BLaER1 (cell line): ENCODE measurements around the gene AKT1S1.
A peak's percentile ranks its signal among the peaks of the same experiment; 100 is the strongest.

ENCODE experiments used
- H3K27ac ChIP-seq: shearing (Covaris generic); formaldehyde crosslinking; 2 replicates; pipeline ENCODE4 v1.8.1; 2022
- H3K27me3 ChIP-seq: shearing (Covaris generic); formaldehyde crosslinking; 2 replicates; pipeline ENCODE4 v1.8.1; 2022
- H3K36me3 ChIP-seq: shearing (Covaris generic); formaldehyde crosslinking; 2 replicates; pipeline ENCODE4 v1.8.1; 2022
- H3K4me1 ChIP-seq: shearing (Covaris generic); formaldehyde crosslinking; 2 replicates; pipeline ENCODE4 v1.8.1; 2022
- H3K4me2 ChIP-seq: shearing (Covaris generic); formaldehyde crosslinking; 2 replicates; pipeline ENCODE4 v1.8.1; 2022
- H3K4me3 ChIP-seq: shearing (Covaris generic); formaldehyde crosslinking; 2 replicates; pipeline ENCODE4 v1.8.1; 2022
- H3K9ac ChIP-seq: shearing (Covaris generic); formaldehyde crosslinking; 2 replicates; pipeline ENCODE4 v1.8.1; 2022
- H3K9me3 ChIP-seq: shearing (Covaris generic); formaldehyde crosslinking; 2 replicates; pipeline ENCODE4 v1.8.1; 2022
- H4K20me1 ChIP-seq: shearing (Covaris generic); formaldehyde crosslinking; 2 replicates; pipeline ENCODE4 v1.8.1; 2022
- Cebpa-rat ChIP-seq: shearing (Covaris generic); IDR thresholded peaks from 2 replicates; pipeline ENCODE4 v1.8.1; 2022

Gene AKT1S1

DNA sequence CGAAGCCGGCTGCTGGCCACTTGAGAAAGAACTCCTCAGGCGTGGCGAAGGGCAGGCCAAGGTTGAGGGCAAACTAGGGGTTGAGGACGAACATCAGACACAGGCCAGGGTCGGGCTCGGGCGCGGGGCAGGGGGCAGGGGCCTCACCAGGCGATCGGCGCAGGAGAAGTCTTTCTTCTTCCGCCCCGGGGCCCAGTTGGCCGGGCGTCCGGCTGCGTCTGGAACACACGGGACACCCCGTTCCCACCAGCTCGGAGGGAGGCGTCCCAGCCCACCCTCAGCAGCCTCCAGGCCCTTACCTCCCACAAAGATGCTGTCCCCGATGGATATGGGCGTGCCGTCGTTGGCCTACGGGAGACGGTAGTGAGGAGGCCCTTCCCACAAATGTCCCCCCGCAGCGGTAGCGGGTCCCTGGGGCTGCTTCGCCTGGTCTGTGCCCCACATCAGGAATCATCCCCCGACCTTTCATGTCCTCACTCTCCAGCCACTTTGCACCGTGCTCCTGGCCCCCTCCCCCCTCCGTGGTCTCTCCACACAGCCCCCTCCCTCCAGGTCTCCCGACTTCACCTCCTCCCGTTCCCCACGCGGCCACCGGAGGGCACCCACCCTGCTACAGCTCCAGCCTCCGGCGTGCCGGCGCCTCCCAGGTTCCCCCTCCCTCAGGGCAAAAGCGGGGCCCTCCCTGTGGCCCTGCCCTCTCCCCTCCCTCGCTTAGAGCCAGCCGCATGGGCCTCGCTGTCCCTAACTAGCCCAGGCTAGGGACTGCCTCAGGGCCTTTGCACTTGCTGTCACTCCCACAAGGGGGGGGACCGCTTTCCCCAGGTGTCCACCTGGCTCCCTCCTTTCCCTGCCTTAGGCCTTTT, 14.5 kb downstream of the AKT1S1 start:
- no peak overlapping the region for H3K9ac ChIP-seq
- no peak overlapping the region for H3K4me3 ChIP-seq
- peaks cover 83% of the 10 kb centered on the region for H4K20me1 ChIP-seq
- peaks cover 24% of the 10 kb centered on the region for H3K4me1 ChIP-seq
- H3K9me3 ChIP-seq, result no peaks in the 10 kb centered on the region
- TF ChIP-seq Cebpa-rat, result no peak
- peaks cover 72% of the 10 kb centered on the region for H3K36me3 ChIP-seq
- H3K4me2 ChIP-seq, result no peak overlapping the region
- H3K27me3 ChIP-seq, result no peaks in the 10 kb centered on the region
- H3K27ac ChIP-seq, result no peak overlapping the region

DNA sequence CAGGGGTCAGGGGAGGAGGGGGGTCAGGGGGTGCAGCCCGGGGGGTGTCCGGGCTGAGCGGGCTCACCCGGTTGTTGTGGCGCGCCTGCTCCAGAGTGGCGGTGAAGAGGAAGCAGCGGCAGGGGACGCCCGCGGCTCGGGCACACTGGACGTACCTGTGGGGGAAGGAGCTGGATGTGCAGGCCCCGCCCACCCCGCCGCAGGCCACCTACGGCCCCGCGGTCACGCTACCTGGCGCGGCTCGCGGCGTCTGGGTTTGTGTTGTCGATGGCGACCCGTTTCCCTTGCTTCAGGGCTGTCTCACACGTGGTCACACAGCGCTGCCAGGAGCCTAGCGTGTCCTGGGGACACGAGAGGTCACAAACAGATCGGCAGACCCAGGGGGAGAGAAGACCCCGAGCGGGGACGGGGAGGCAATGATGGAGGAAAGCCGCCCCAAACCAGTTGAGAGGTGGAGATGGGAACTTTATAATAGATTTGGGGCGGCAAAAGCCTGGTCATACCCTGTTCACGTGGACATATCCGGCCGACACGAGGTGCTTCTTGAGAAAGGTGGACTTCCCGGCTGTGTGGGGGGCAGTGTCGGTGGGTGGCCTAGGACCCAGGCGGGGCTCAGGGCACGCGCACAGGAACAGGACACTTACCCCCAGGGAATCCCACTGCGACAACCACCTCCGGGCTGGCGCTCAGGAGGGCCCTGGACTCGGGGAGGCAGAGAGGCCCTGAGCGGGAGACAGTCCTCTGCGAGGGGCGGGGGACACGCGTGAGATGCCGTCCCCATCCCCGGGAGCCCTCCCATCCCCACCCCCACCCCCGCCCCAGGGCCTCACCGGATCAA, 15.4 kb downstream of the AKT1S1 start:
- Histone ChIP-seq H3K27me3 (no peaks in the 10 kb centered on the region), H4K20me1 (peaks cover 89% of the 10 kb centered on the region), H3K4me1 (peaks cover 22% of the 10 kb centered on the region), H3K4me3 (no peak overlapping the region), H3K9ac (no peak overlapping the region), H3K4me2 (no peak overlapping the region), H3K36me3 (peaks cover 81% of the 10 kb centered on the region), H3K9me3 (no peaks in the 10 kb centered on the region), H3K27ac (no peak overlapping the region)
- no peak for TF ChIP-seq Cebpa-rat

- Histone ChIP-seq H3K9ac (no peak overlapping the region), H3K4me1 (peaks cover 16% of the 10 kb centered on the region), H3K27ac (peak overlapping the region; percentile 13; the same call in 1 of the 2 replicates), H4K20me1 (peaks cover 89% of the 10 kb centered on the region), H3K36me3 (peaks cover 87% of the 10 kb centered on the region), H3K4me2 (no peak overlapping the region), H3K27me3 (no peaks in the 10 kb centered on the region), H3K4me3 (no peak overlapping the region), H3K9me3 (no peaks in the 10 kb centered on the region)
- TF ChIP-seq Cebpa-rat, result no peak
Measured at GRCh38 chr19:49861107-49861506, 16.0 kb downstream of the AKT1S1 start.

GRCh38 chr19:49860336-49861102, 16.6 kb downstream of the AKT1S1 start:
- H3K4me1 ChIP-seq, result peaks cover 10% of the 10 kb centered on the region
- no peak overlapping the region for H3K4me3 ChIP-seq
- no peak overlapping the region for H3K9ac ChIP-seq
- no peaks in the 10 kb centered on the region for H3K9me3 ChIP-seq
- peak overlapping the region; percentile 13; the same call in 1 of the 2 replicates for H3K27ac ChIP-seq
- no peaks in the 10 kb centered on the region for H3K27me3 ChIP-seq
- peaks cover 93% of the 10 kb centered on the region for H3K36me3 ChIP-seq
- H3K4me2 ChIP-seq, result no peak overlapping the region
- peaks cover 89% of the 10 kb centered on the region for H4K20me1 ChIP-seq
- TF ChIP-seq Cebpa-rat, result no peak

DNA sequence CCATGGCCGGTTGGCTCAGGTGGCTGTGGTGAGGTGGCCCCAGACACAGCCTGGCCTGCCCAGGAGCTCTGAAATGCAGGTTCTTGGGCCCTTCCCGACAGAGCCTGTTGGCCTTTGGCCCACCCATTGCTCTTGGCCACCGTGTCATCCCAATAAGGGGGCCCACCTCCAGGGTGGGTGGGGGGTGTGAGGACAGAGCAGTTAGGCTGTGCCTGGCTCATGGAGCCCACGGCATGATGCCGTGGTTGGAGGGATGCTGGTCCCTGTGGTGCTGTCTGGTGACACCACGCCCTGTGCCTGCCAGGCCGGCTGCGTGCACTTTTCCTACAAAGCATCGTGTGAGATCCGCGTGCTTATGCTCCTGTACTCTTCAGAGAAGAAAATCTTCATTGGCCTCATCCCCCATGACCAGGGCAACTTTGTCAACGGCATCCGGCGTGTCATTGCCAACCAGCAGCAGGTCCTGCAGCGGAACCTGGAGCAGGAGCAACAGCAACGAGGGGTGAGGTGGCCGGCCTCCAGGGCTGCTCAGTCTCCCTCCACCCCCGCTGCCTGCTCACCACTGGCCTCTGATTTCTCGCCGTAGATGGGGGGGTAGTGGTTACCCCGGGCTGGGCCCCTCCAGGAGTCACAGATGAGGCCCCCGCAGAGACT, 17.3 kb downstream of the AKT1S1 start:
- Histone ChIP-seq H3K27me3 (no peaks in the 10 kb centered on the region), H3K36me3 (peaks cover 97% of the 10 kb centered on the region), H3K4me3 (no peak overlapping the region), H3K27ac (no peak overlapping the region), H3K9ac (no peak overlapping the region), H3K4me2 (no peak overlapping the region), H4K20me1 (peaks cover 90% of the 10 kb centered on the region), H3K4me1 (peaks cover 3% of the 10 kb centered on the region), H3K9me3 (no peaks in the 10 kb centered on the region)
- no peak for TF ChIP-seq Cebpa-rat

- no peak overlapping the region for H3K4me3 ChIP-seq
Measured at GRCh38 chr19:49858088-49858985, 18.8 kb downstream of the AKT1S1 start.

DNA sequence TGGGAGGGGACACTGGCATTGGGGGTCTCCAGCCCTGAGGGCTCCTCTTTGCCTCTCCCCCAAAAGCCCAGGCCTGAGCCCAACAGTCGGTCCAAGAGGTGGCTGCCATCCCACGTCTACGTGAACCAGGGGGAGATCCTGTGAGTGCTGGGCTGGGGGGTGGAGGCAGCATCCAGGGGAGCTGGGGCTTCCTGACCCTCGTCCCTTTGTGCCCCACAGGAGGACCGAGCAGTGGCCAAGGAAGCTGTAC, 19.4 kb downstream of the AKT1S1 start:
- no peak for TF ChIP-seq Cebpa-rat
- Histone ChIP-seq H3K9ac (no peak overlapping the region), H3K36me3 (peaks cover 86% of the 10 kb centered on the region), H3K9me3 (no peaks in the 10 kb centered on the region), H3K27ac (no peak overlapping the region), H3K4me1 (peaks cover 19% of the 10 kb centered on the region), H3K4me3 (no peak overlapping the region), H4K20me1 (peaks cover 90% of the 10 kb centered on the region), H3K4me2 (no peak overlapping the region), H3K27me3 (no peaks in the 10 kb centered on the region)

More at GRCh38 chr19:49858088-49858985, 18.8 kb downstream of the AKT1S1 start:
- Histone ChIP-seq H4K20me1 (peaks cover 90% of the 10 kb centered on the region), H3K4me2 (no peak overlapping the region), H3K27ac (no peak overlapping the region), H3K36me3 (peaks cover 92% of the 10 kb centered on the region), H3K4me1 (peaks cover 13% of the 10 kb centered on the region), H3K9ac (no peak overlapping the region), H3K27me3 (no peaks in the 10 kb centered on the region), H3K9me3 (no peaks in the 10 kb centered on the region)
- TF ChIP-seq Cebpa-rat, result no peak

- Histone ChIP-seq H3K36me3 (peaks cover 81% of the 10 kb centered on the region), H3K9ac (no peak overlapping the region), H4K20me1 (peaks cover 90% of the 10 kb centered on the region)
Measured at GRCh38 chr19:49857061-49857837, 19.9 kb downstream of the AKT1S1 start.

More at GRCh38 chr19:49857061-49857837, 19.9 kb downstream of the AKT1S1 start:
- no peak overlapping the region for H3K4me3 ChIP-seq
- H3K4me2 ChIP-seq, result no peak overlapping the region
- no peak for TF ChIP-seq Cebpa-rat
- no peaks in the 10 kb centered on the region for H3K27me3 ChIP-seq
- H3K27ac ChIP-seq, result no peak overlapping the region
- H3K9me3 ChIP-seq, result no peaks in the 10 kb centered on the region
- H3K4me1 ChIP-seq, result peaks cover 24% of the 10 kb centered on the region
